Hematopoietic multipotent progenitor cell treated with erythropoietin and hydrocortisone succinate and interleukin-3 and kit ligand, for 15 days (in vitro differentiated cells): ENCODE data around the gene VGF.
"Not testable (repeated sequence)": the region's sequence is repeated elsewhere in the genome, so short reads cannot be mapped to it uniquely, and the experiment has no call there.

ENCODE experiments used
- DNase-seq: peaks from one replicate; pipeline ENCODE4 v3.0.0-alpha.2; 2015; ENCODE audit warnings: low spot score

VGF gene

GRCh38 chr7:101115215-101115614 is 50.2 kb downstream of the VGF start:
- DNase-seq: no peak

- no peak for DNase-seq
Measured at GRCh38 chr7:101114492-101114891, 50.9 kb downstream of the VGF start.

GRCh38 chr7:101113836-101114235 is 51.5 kb downstream of the VGF start:
- no peak for DNase-seq

GRCh38 chr7:101113140-101113539 is 52.2 kb downstream of the VGF start:
- not testable (repeated sequence) for DNase-seq
